Dendritic cell treated with granulocyte-macrophage colony-stimulating factor and Interleukin-4, amounts not matched to agents 40 ng/mL and 50 ng/mL, for 4 days (primary cell): Measurements from ENCODE around the gene ASCC3.
A peak's percentile ranks its signal among the peaks of the same experiment; 100 is the strongest.

Experiments used
- H3K27ac Mint-ChIP-seq: one replicate; pipeline ENCODE4 v1.8.0; 2022; ENCODE audit warnings: mild to moderate bottlenecking, mixed read lengths
- H3K27me3 Mint-ChIP-seq: one replicate; pipeline ENCODE4 v1.8.0; 2022; ENCODE audit warnings: mild to moderate bottlenecking, mixed read lengths
- H3K36me3 Mint-ChIP-seq: one replicate; pipeline ENCODE4 v1.8.0; 2022; ENCODE audit warnings: low read depth, mixed read lengths
- H3K4me1 Mint-ChIP-seq: one replicate; pipeline ENCODE4 v1.8.0; 2022; ENCODE audit warnings: low read depth, mixed read lengths
- H3K4me3 Mint-ChIP-seq: one replicate; pipeline ENCODE4 v1.8.0; 2022; ENCODE audit warnings: mild to moderate bottlenecking, moderate library complexity, mixed read lengths
- H3K9me3 Mint-ChIP-seq: one replicate; pipeline ENCODE4 v1.8.0; 2022; ENCODE audit warnings: mixed read lengths
- intact Hi-C: fragments of 100-400 bp; cut with micrococcal nuclease; formaldehyde crosslinking; loops from one replicate; pipeline ENCODE4 v1.15.0; 2022

ASCC3 gene

GRCh38 chr6:100620085-100620840 is 260.9 kb downstream of the ASCC3 start:
- intact Hi-C loops, result no loop called here
- Mint-ChIP-seq H3K27ac (no peak overlapping the region), H3K4me3 (no peak overlapping the region), H3K9me3 (no peaks in the 10 kb centered on the region), H3K36me3 (peaks cover 26% of the 10 kb centered on the region), H3K4me1 (peaks cover 13% of the 10 kb centered on the region), H3K27me3 (no peaks in the 10 kb centered on the region)

GRCh38 chr6:100618351-100618671 is 262.8 kb downstream of the ASCC3 start:
- no peak overlapping the region for H3K4me3 Mint-ChIP-seq
- intact Hi-C loops, result no loop called here
- peak overlapping the region; percentile 69 for H3K27ac Mint-ChIP-seq
- peaks cover 26% of the 10 kb centered on the region for H3K36me3 Mint-ChIP-seq
- peaks cover 13% of the 10 kb centered on the region for H3K4me1 Mint-ChIP-seq
- H3K27me3 Mint-ChIP-seq, result no peaks in the 10 kb centered on the region
- no peaks in the 10 kb centered on the region for H3K9me3 Mint-ChIP-seq

GRCh38 chr6:100617633-100618350 is 263.3 kb downstream of the ASCC3 start:
- Mint-ChIP-seq H3K9me3 (no peaks in the 10 kb centered on the region), H3K4me3 (no peak overlapping the region), H3K36me3 (peaks cover 26% of the 10 kb centered on the region), H3K27ac (peak overlapping the region; percentile 69), H3K27me3 (no peaks in the 10 kb centered on the region), H3K4me1 (peaks cover 13% of the 10 kb centered on the region)
- intact Hi-C loops, result no loop called here

- H3K27ac Mint-ChIP-seq, result no peak overlapping the region
- no peaks in the 10 kb centered on the region for H3K27me3 Mint-ChIP-seq
- intact Hi-C loops, result no loop called here
- H3K36me3 Mint-ChIP-seq, result peaks cover 12% of the 10 kb centered on the region
- H3K9me3 Mint-ChIP-seq, result no peaks in the 10 kb centered on the region
- H3K4me3 Mint-ChIP-seq, result no peak overlapping the region
- H3K4me1 Mint-ChIP-seq, result peaks cover 13% of the 10 kb centered on the region
These were observed 266.2 kb downstream of the ASCC3 start for GRCh38 chr6:100614933-100615332.

- H3K27ac Mint-ChIP-seq, result no peak overlapping the region
- H3K9me3 Mint-ChIP-seq, result no peaks in the 10 kb centered on the region
- H3K4me1 Mint-ChIP-seq, result peaks cover 13% of the 10 kb centered on the region
- no peaks in the 10 kb centered on the region for H3K27me3 Mint-ChIP-seq
- H3K36me3 Mint-ChIP-seq, result peaks cover 12% of the 10 kb centered on the region
- no peak overlapping the region for H3K4me3 Mint-ChIP-seq
- intact Hi-C loops, result no loop called here
These were observed 266.7 kb downstream of the ASCC3 start for GRCh38 chr6:100614386-100614785.

GRCh38 chr6:100613656-100614055 is 267.5 kb downstream of the ASCC3 start:
- intact Hi-C loops, result no loop called here
- peaks cover 13% of the 10 kb centered on the region for H3K4me1 Mint-ChIP-seq
- no peaks in the 10 kb centered on the region for H3K9me3 Mint-ChIP-seq

GRCh38 chr6:100612094-100612493 is 269.0 kb downstream of the ASCC3 start:
- Mint-ChIP-seq H3K4me3 (no peak overlapping the region), H3K27me3 (no peaks in the 10 kb centered on the region), H3K36me3 (peaks cover 6% of the 10 kb centered on the region), H3K9me3 (no peaks in the 10 kb centered on the region), H3K27ac (no peak overlapping the region), H3K4me1 (no peaks in the 10 kb centered on the region)
- intact Hi-C loops, result no loop called here

More at GRCh38 chr6:100613656-100614055, 267.5 kb downstream of the ASCC3 start:
- Mint-ChIP-seq H3K4me3 (no peak overlapping the region), H3K27me3 (no peaks in the 10 kb centered on the region), H3K27ac (no peak overlapping the region), H3K36me3 (peaks cover 12% of the 10 kb centered on the region)

- H3K27me3 Mint-ChIP-seq, result no peaks in the 10 kb centered on the region
- H3K36me3 Mint-ChIP-seq, result peaks cover 50% of the 10 kb centered on the region
- no peak overlapping the region for H3K27ac Mint-ChIP-seq
- H3K4me3 Mint-ChIP-seq, result no peak overlapping the region
- no peaks in the 10 kb centered on the region for H3K4me1 Mint-ChIP-seq
- no peaks in the 10 kb centered on the region for H3K9me3 Mint-ChIP-seq
- intact Hi-C loops, result no loop called here
These were observed 281.9 kb downstream of the ASCC3 start for GRCh38 chr6:100599088-100599770.

GRCh38 chr6:100595456-100595855 is 285.7 kb downstream of the ASCC3 start:
- no peaks in the 10 kb centered on the region for H3K27me3 Mint-ChIP-seq
- no peak overlapping the region for H3K4me3 Mint-ChIP-seq
- intact Hi-C loops, result no loop called here
- no peaks in the 10 kb centered on the region for H3K4me1 Mint-ChIP-seq
- H3K27ac Mint-ChIP-seq, result no peak overlapping the region
- no peaks in the 10 kb centered on the region for H3K9me3 Mint-ChIP-seq
- H3K36me3 Mint-ChIP-seq, result peaks cover 28% of the 10 kb centered on the region

GRCh38 chr6:100593522-100593921 is 287.6 kb downstream of the ASCC3 start:
- Mint-ChIP-seq H3K4me3 (no peak overlapping the region), H3K27ac (no peak overlapping the region), H3K27me3 (no peaks in the 10 kb centered on the region), H3K9me3 (no peaks in the 10 kb centered on the region), H3K36me3 (peaks cover 31% of the 10 kb centered on the region), H3K4me1 (no peaks in the 10 kb centered on the region)
- intact Hi-C loops, result no loop called here

- Mint-ChIP-seq H3K27ac (no peak overlapping the region), H3K36me3 (peaks cover 31% of the 10 kb centered on the region), H3K4me3 (no peak overlapping the region), H3K4me1 (no peaks in the 10 kb centered on the region), H3K27me3 (no peaks in the 10 kb centered on the region), H3K9me3 (no peaks in the 10 kb centered on the region)
- intact Hi-C loops, result no loop called here
These were observed 288.2 kb downstream of the ASCC3 start for GRCh38 chr6:100592929-100593328.

GRCh38 chr6:100577425-100577824 is 303.7 kb downstream of the ASCC3 start:
- no peaks in the 10 kb centered on the region for H3K4me1 Mint-ChIP-seq
- H3K4me3 Mint-ChIP-seq, result no peak overlapping the region
- no peak overlapping the region for H3K27ac Mint-ChIP-seq
- intact Hi-C loops, result no loop called here
- no peaks in the 10 kb centered on the region for H3K36me3 Mint-ChIP-seq
- no peaks in the 10 kb centered on the region for H3K27me3 Mint-ChIP-seq
- no peaks in the 10 kb centered on the region for H3K9me3 Mint-ChIP-seq

GRCh38 chr6:100575921-100576320 is 305.2 kb downstream of the ASCC3 start:
- H3K4me1 Mint-ChIP-seq, result no peaks in the 10 kb centered on the region
- H3K9me3 Mint-ChIP-seq, result no peaks in the 10 kb centered on the region
- H3K27ac Mint-ChIP-seq, result no peak overlapping the region
- H3K36me3 Mint-ChIP-seq, result peaks cover 6% of the 10 kb centered on the region
- no peak overlapping the region for H3K4me3 Mint-ChIP-seq
- intact Hi-C loops, result no loop called here
- H3K27me3 Mint-ChIP-seq, result no peaks in the 10 kb centered on the region

- H3K36me3 Mint-ChIP-seq, result peaks cover 15% of the 10 kb centered on the region
- no peak overlapping the region for H3K4me3 Mint-ChIP-seq
- H3K27me3 Mint-ChIP-seq, result no peaks in the 10 kb centered on the region
- H3K27ac Mint-ChIP-seq, result no peak overlapping the region
- no peaks in the 10 kb centered on the region for H3K4me1 Mint-ChIP-seq
- H3K9me3 Mint-ChIP-seq, result no peaks in the 10 kb centered on the region
- intact Hi-C loops, result no loop called here
These were observed 306.3 kb downstream of the ASCC3 start for GRCh38 chr6:100574836-100575235.
